Esophagus (tissue), 2 donors: ENCODE data around the gene GJD3. TPM values are rescaled to one million over a fixed set of nuclear protein-coding genes. Genes with fewer than 3 reads are reported as not detected.

ENCODE experiments used
- H3K27ac ChIP-seq, 2 donors: one replicate each; pipeline ENCODE4 v1.5.1; 2013; ENCODE audit warnings: low read depth in 2 of 2, mild to moderate bottlenecking in 2 of 2, inconsistent platforms in 1 of 2, low read length in 1 of 2, moderate library complexity in 1 of 2
- H3K27me3 ChIP-seq, 2 donors: one replicate each; pipeline ENCODE4 v1.6.1; 2013; ENCODE audit warnings: low read length in 2 of 2, control low read depth in 1 of 2, mild to moderate bottlenecking in 1 of 2; ENCODE audit not compliant: insufficient read depth in 2 of 2, control insufficient read depth in 1 of 2
- H3K36me3 ChIP-seq, 2 donors: one replicate each; pipeline ENCODE4 v1.6.1; 2013; ENCODE audit warnings: low read length in 1 of 2; ENCODE audit not compliant: control insufficient read depth in 2 of 2, insufficient read depth in 2 of 2
- H3K4me1 ChIP-seq, 2 donors: one replicate each; pipeline ENCODE4 v1.6.1; 2013; ENCODE audit warnings: low read length in 1 of 2; ENCODE audit not compliant: control insufficient read depth in 2 of 2, insufficient read depth in 2 of 2
- H3K4me3 ChIP-seq, 2 donors: one replicate each; pipeline ENCODE4 v1.5.1; 2013; ENCODE audit warnings: low read length in 2 of 2, mild to moderate bottlenecking in 2 of 2, low read depth in 1 of 2, moderate library complexity in 1 of 2
- H3K9me3 ChIP-seq, 2 donors: one replicate each; pipeline ENCODE4 v1.6.1; 2013; ENCODE audit warnings: mild to moderate bottlenecking in 2 of 2, low read depth in 1 of 2, low read length in 1 of 2, moderate library complexity in 1 of 2; ENCODE audit not compliant: control insufficient read depth in 2 of 2, insufficient read depth in 1 of 2
- WGBS, 2 donors: extraction: QIAGEN DNeasy Blood & Tissue Kit; methylation state at CpG; one replicate each; pipeline ENCODE4 v1.1.7; 2013; 5-methylcytosine and 5-hydroxymethylcytosine counted together
- polyA plus RNA-seq, 2 donors: library from polyadenylated mRNA; stranded (reverse); fragments of 200-250 nt; gene quantifications; one replicate each; pipeline ENCODE4 v1.2.3, GENCODE V29; 2013
- donor health status: healthy with polysubstance abuse.
- donor health status: Bipolar disorder and iron deficiency.

GJD3 gene
- polyA plus RNA-seq, 2 donors: 0.68 to 1.0 TPM

DNA sequence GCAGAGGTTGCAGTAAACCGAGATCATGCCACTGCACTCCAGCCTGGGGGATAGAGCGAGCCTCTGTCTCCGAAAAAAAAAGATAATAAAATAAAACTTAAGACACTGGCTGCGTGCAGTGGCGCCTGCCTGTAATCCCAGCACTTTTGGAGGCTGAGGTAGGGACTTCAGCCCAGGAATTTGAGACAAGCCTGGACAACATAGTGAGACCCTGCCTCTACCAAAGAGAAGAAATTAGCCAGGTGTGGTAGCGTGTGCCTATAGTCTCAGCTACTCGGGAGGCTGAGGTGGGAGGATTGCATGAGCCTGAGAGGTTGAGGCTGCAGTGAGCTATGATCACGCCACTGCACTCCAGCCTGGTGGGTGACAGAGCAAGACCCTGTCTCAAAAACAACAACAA is 28.9 kb downstream of the GJD3 start:
- peak overlapping the region in 1 of 2 donors; percentile 27 for H3K27ac ChIP-seq
- 77 to 92% methylated on average over 8 of the region's 8 CpGs for WGBS, 2 donors
- H3K9me3 ChIP-seq: no peaks in the 10 kb centered on the region
- no peaks in the 10 kb centered on the region for H3K27me3 ChIP-seq
- H3K36me3 ChIP-seq: peaks cover 2% of the 10 kb centered on the region in 2 donors
- peaks cover 18 to 38% of the 10 kb centered on the region in 2 donors for H3K4me1 ChIP-seq
- H3K4me3 ChIP-seq: no peak overlapping the region

DNA sequence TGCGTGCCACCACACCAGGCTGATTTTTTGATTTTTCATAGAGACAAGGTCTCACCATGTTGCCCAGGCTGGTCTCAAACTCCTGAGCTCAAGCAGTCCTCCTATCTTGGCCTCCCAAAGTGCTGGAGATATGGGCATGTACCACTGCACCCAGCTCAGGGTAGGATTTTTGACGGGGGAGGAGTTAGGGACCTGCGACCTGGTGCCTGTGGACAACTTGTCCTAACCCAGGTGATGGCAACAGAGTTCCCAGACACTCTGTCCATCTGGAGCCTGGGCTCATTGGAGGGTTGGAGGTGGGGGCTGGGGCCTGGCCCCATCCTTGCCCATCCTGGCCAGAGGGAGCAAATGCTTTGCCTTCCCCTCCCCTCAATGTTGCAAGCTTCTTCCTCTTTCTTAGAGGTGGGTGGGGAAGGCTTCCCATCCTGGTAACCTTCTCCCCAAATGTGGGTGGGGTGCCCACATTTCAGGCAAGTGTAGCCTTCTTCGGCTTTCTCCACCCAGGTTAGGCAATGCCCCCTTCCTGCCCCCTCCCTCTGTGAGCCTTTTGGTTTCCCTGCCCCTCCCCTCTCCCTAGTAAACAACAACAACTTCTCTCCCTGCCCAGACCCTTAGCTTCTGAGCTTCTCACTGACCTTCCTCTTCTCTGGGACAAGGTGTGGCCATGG is 30.6 kb downstream of the GJD3 start:
- Histone ChIP-seq H3K27me3 (no peaks in the 10 kb centered on the region), H3K4me3 (no peak overlapping the region), H3K27ac (peak overlapping the region in 1 of 2 donors; percentile 65), H3K4me1 (peaks cover 19 to 46% of the 10 kb centered on the region in 2 donors), H3K36me3 (peaks cover 2% of the 10 kb centered on the region in 2 donors), H3K9me3 (no peaks in the 10 kb centered on the region)
- WGBS, 2 donors: 81 to 85% methylated on average over 4 of the region's 4 CpGs

DNA sequence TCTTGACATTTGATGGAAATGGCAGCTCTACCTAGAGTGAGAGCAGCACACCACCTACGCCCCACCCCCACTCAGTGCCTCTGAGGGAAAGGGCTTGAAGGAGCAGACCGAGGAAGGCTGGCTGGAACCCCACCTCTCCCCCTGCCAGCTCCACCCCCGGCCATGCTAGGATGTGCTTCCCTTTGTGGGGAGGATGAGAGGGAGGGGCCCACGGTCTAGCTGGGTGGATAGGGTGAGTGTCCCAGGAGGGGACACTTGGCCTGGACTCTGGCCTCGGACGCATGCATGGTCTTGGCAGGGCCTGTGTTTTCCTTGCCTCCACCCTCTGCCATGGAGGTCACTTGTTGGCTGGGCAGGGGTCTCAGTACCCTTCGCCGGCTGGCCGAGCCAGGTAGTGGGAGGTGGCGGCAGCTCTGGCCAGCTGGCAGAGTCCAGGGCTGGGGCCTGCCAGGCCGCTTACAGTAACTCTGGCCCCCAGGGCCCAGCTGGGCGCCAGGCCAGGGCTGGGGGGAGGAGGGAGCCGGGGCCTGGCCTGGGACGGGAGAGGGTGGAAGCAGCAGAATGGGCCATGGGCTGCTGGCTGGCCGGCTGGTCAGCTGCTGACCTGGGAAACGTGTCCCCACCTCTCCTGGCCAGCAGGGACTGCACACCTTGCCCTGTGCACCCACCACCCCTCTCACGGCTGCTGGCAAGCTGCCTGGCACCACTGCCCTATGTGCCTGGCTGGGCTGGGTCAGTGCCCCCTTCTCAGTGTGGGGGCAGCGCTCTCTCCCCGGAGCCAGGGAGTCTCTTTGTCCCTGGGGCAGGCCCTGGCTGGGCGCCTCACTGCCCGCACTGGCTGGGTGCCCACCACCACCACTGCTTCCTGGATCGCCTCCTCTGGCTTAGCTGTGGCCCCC is 32.5 kb downstream of the GJD3 start:
- H3K4me3 ChIP-seq: no peak overlapping the region
- H3K4me1 ChIP-seq: peaks cover 19 to 44% of the 10 kb centered on the region in 2 donors
- 18 to 30% methylated on average over 22 of the region's 22 CpGs for WGBS, 2 donors
- peak overlapping the region; percentile 73 to 79 for H3K27ac ChIP-seq
- no peaks in the 10 kb centered on the region for H3K9me3 ChIP-seq
- no peaks in the 10 kb centered on the region for H3K36me3 ChIP-seq
- no peaks in the 10 kb centered on the region for H3K27me3 ChIP-seq

DNA sequence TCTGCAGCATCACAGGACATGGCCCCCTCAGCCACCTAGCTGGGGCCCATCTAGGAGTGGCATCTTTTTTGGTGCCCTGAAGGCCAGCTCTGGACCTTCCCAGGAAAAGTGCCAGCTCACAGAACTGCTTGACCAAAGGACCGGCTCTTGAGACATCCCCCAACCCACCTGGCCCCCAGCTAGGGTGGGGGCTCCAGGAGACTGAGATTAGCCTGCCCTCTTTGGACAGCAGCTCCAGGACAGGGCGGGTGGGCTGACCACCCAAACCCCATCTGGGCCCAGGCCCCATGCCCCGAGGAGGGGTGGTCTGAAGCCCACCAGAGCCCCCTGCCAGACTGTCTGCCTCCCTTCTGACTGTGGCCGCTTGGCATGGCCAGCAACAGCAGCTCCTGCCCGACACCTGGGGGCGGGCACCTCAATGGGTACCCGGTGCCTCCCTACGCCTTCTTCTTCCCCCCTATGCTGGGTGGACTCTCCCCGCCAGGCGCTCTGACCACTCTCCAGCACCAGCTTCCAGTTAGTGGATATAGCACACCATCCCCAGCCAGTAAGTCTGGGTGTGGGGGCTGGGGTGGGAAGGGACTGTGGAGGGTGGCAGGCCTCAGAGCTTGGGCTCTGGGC is 33.6 kb downstream of the GJD3 start:
- Histone ChIP-seq H3K27me3 (no peaks in the 10 kb centered on the region), H3K9me3 (no peaks in the 10 kb centered on the region), H3K27ac (peak overlapping the region; percentile 73 to 79), H3K4me1 (peaks cover 18 to 52% of the 10 kb centered on the region in 2 donors), H3K36me3 (no peaks in the 10 kb centered on the region), H3K4me3 (no peak overlapping the region)
- 85 to 87% methylated on average over 10 of the region's 10 CpGs for WGBS, 2 donors

DNA sequence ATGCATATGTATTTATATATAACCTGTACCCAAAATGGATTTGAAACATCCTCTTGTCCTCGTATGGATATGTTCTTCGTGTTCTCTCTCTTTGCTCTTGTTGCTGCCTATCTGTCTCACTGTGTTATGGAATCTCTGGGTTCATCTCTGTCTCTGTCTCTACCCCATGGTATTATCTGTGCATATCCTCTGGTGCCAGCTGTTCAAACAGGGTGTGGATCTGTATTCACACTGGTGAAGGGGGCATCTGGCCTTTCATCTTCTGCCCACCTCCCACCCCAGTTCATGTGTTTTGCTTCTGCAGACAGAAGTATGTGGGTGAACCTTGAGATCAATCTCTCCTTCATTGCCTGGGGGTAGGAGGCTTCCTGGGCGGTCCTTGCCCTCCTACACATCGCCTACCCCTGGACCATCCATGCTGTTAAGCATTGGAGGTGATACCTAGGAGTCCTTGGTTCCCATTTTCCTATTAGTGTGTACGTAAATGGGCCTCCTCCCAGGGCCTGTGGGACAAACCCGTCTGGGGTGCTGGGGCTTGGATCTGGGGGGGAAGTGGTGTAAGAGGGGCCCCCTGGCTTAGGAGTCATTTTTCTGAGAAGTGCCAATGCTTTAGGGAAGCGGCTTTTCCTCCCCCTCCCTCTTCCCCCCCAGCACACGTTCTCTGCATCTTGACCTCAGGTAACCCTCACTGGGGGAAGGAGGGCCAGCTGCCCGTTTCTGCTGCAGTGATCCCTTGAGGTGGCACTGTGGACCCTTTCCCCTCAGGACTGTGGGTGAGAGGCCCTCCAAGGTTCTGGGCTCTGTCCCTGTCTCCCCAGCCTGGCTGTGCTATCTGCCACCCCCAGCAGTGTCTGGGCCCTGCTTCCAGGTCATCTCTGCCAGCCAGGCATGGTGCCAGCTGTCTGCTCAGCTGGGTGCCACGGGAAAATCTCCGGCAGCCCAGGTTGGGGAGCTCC is 34.4 kb downstream of the GJD3 start:
- Histone ChIP-seq H3K36me3 (no peaks in the 10 kb centered on the region), H3K27me3 (no peaks in the 10 kb centered on the region), H3K27ac (peak overlapping the region; percentile 33 to 79), H3K4me3 (no peak overlapping the region), H3K4me1 (peaks cover 18 to 49% of the 10 kb centered on the region in 2 donors), H3K9me3 (no peaks in the 10 kb centered on the region)
- WGBS, 2 donors: 29 to 30% methylated on average over 11 of the region's 11 CpGs

DNA sequence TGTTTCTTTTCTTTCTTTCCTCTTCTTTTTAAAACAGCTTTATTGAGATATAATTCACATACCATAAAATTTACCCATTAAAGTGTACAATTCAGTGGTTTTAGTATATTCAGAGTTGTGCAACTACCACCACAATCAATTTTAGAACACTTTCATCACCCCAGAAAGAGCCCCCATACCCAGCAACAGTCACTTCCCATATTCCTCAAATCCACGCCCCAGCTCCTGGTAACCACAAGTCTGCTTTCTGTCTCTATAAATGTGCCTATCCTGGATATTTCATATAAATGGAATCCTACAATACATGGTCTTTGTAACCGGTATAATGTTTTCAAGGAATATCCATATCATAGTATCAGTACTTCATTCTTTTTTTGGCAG is 36.2 kb downstream of the GJD3 start:
- Histone ChIP-seq H3K9me3 (no peaks in the 10 kb centered on the region), H3K4me1 (peaks cover 19 to 48% of the 10 kb centered on the region in 2 donors), H3K27me3 (no peaks in the 10 kb centered on the region), H3K27ac (peak overlapping the region; percentile 41 to 62), H3K4me3 (no peak overlapping the region), H3K36me3 (peaks cover 0 to 2% of the 10 kb centered on the region in 2 donors)
- 89% methylated on average over 2 of the region's 2 CpGs for WGBS, 2 donors

DNA sequence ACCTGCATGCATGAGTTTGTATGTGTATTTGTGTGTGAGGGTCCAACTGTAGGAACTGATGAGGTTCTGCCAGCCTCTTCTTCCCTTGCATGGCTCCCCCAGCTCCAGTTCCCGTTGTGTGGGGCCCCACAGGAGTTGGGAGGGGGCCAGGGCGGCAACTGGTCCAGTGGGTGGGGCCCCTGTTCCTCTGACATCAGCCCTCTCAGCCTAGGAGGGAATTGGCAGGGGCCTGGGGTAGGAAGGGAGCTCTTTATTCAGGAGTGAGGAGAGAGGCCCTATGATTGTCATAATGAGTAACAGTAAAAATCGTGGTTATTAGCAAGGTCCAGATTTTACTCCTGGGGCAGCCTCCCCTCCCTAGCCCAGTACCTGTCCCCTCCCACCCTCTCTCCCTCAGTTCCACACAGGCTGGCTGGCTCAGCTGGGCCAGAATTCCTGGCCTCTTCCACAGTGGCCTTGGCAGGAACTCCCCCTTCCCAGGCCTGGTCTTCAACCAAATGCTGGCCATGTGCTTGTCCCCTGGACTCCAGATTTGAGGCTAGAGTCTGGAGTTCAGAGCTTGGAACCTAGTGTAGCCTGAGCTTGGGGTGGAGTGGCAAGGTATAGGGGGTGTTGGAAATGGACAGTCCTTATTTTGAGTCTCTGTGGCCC is 36.7 kb downstream of the GJD3 start:
- no peaks in the 10 kb centered on the region for H3K9me3 ChIP-seq
- H3K4me1 ChIP-seq: peaks cover 22 to 53% of the 10 kb centered on the region in 2 donors
- peaks cover 0 to 2% of the 10 kb centered on the region in 2 donors for H3K36me3 ChIP-seq
- whole genome bisulfite sequencing, 2 donors: 11 to 17% methylated on average over 3 of the region's 3 CpGs
- no peaks in the 10 kb centered on the region for H3K27me3 ChIP-seq
- H3K27ac ChIP-seq: peak overlapping the region; percentile 43 to 62
- H3K4me3 ChIP-seq: no peak overlapping the region

DNA sequence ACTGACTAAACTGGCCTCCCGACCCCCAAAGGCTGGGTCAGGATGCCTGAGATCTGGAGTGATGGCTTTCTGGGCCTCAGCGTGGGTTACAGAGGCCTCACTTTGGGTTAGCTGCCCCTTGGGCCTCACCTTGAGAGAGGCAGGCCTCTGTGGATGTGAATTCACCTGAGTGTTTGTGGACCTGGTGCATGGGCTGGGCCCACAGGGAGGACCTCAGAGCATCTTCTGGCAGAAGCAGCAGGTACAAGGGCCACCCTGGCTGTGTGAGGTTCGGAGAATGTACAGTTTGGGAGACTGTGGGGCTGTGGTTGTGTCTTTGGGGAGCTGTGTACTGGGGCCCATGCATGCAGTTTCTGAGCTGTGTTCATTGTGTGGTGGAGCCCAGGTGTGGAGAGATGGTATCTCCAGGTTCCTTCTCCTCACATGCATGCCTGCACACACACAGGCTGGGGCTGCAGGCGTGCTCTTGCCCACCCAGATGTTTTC is 37.2 kb downstream of the GJD3 start:
- 67 to 78% methylated on average over 4 of the region's 4 CpGs for WGBS, 2 donors
- no peak overlapping the region for H3K4me3 ChIP-seq
- H3K27me3 ChIP-seq: no peaks in the 10 kb centered on the region
- H3K36me3 ChIP-seq: peaks cover 0 to 2% of the 10 kb centered on the region in 2 donors
- peak overlapping the region; percentile 45 to 61 for H3K27ac ChIP-seq
- H3K9me3 ChIP-seq: no peaks in the 10 kb centered on the region
- peaks cover 22 to 54% of the 10 kb centered on the region in 2 donors for H3K4me1 ChIP-seq
